Ishikawa (cell line): Measurements from ENCODE around the gene ADGRL3.

Experiments
- CEBPB ChIP-seq: IDR thresholded peaks from 2 replicates; pipeline ENCODE4 v1.6.1; 2012
- CREB1 ChIP-seq: IDR thresholded peaks from 2 replicates; pipeline ENCODE4 v1.6.1; 2012; ENCODE audit warnings: low read depth
- EGR1 ChIP-seq: IDR thresholded peaks from 2 replicates; pipeline ENCODE4 v1.6.1; 2012
- EP300 ChIP-seq: IDR thresholded peaks from 2 replicates; pipeline ENCODE4 v1.6.1; 2012; ENCODE audit warnings: borderline replicate concordance
- FOXM1 ChIP-seq: IDR thresholded peaks from 2 replicates; pipeline ENCODE4 v1.6.1; 2012; ENCODE audit warnings: low read depth, borderline replicate concordance
- MAX ChIP-seq: IDR thresholded peaks from 2 replicates; pipeline ENCODE4 v1.6.1; 2012
- NFIC ChIP-seq: IDR thresholded peaks from 2 replicates; pipeline ENCODE4 v1.6.1; 2012
- RAD21 ChIP-seq: IDR thresholded peaks from 2 replicates; pipeline ENCODE4 v1.6.1; 2012; ENCODE audit warnings: low read depth
- REST ChIP-seq: IDR thresholded peaks from 2 replicates; pipeline ENCODE4 v1.6.1; 2012; ENCODE audit warnings: low read depth, mild to moderate bottlenecking
- TAF1 ChIP-seq: IDR thresholded peaks from 2 replicates; pipeline ENCODE4 v1.6.1; 2012; ENCODE audit warnings: low read depth, mild to moderate bottlenecking
- TCF12 ChIP-seq: IDR thresholded peaks from 2 replicates; pipeline ENCODE4 v1.6.1; 2012; ENCODE audit warnings: low read depth
- TEAD4 ChIP-seq: IDR thresholded peaks from 2 replicates; pipeline ENCODE4 v1.6.1; 2012
- USF1 ChIP-seq: IDR thresholded peaks from 2 replicates; pipeline ENCODE4 v1.6.1; 2012
- YY1 ChIP-seq: IDR thresholded peaks from 2 replicates; pipeline ENCODE4 v1.6.1; 2012; ENCODE audit warnings: low read depth
- ZBTB7A ChIP-seq: IDR thresholded peaks from 2 replicates; pipeline ENCODE4 v1.6.1; 2012; ENCODE audit warnings: low read depth

ADGRL3 gene

GRCh38 chr4:61204353-61205060 is 4.4 kb downstream of the ADGRL3 start:
- TF ChIP-seq ZBTB7A = no peak
- TF ChIP-seq EP300 = no peak
- no peak for TF ChIP-seq RAD21
- TF ChIP-seq MAX = no peak
- 0 out of 2 replicates have a peak, but pooled peaks have one; percentile 59 for TF ChIP-seq TEAD4
- TF ChIP-seq TAF1 = no peak
- TF ChIP-seq CEBPB = no peak

- TF ChIP-seq CREB1 (no peak), EGR1 (no peak), FOXM1 (no peak), ZBTB7A (no peak), USF1 (no peak), EP300 (no peak), REST (no peak), RAD21 (no peak), CEBPB (no peak), TCF12 (no peak)
These were observed 4.9 kb downstream of the ADGRL3 start for GRCh38 chr4:61205066-61205465.

GRCh38 chr4:61210186-61210939 is 10.2 kb downstream of the ADGRL3 start:
- TF ChIP-seq TEAD4 (no peak; the same call in 1 of the 2 replicates), MAX (no peak), NFIC (0 out of 2 replicates have a peak, but pooled peaks have one; percentile 10), EP300 (peak; percentile 43; the same call in 1 of the 2 replicates), CEBPB (no peak), TCF12 (0 out of 2 replicates have a peak, but pooled peaks have one; percentile 33), ZBTB7A (no peak), CREB1 (no peak), FOXM1 (0 out of 2 replicates have a peak, but pooled peaks have one; percentile 21), REST (no peak), YY1 (no peak), USF1 (no peak), TAF1 (no peak)

- TF ChIP-seq FOXM1 (no peak), TEAD4 (no peak), ZBTB7A (no peak), MAX (no peak), RAD21 (no peak), TAF1 (no peak), EP300 (no peak)
These were observed 11.7 kb downstream of the ADGRL3 start for GRCh38 chr4:61211781-61212180.

GRCh38 chr4:61212788-61213187 is 12.7 kb downstream of the ADGRL3 start:
- TF ChIP-seq NFIC = no peak
- TF ChIP-seq TEAD4 = no peak
- TF ChIP-seq TCF12 = no peak
- TF ChIP-seq RAD21 = no peak
- no peak for TF ChIP-seq YY1
- no peak for TF ChIP-seq USF1
